ENCODE data around the gene PROB1. TPM values are rescaled to one million over a fixed set of nuclear protein-coding genes. Genes with fewer than 3 reads are reported as not detected.

Gene PROB1
- total and polyA plus RNA-seq, 2 of the 13 experiments (the other 11 are each of a cell fraction or from before 2014, with no cell fraction given): 0.69 to 1.1 TPM

DNA sequence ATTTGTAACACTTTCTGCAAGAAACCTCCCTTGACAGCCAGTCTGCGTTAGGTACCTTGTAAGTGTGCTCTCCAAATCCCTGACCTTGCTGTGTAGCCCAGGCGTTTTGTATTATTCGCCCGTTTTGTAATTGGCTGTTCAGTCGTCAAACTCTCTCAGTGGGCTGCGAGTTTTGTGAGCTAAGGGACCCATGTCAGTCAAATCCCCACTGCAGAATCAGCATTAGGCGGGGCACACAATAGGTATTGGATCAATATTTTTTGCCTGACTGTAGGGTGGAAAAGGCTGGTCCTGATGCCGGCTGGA lies 43.8 kb upstream of the PROB1 start (continued):
- TF ChIP-seq ZBTB34 (CRISPR knock-in tag; IDR thresholded peaks at IDR 0.05): peak; percentile 10; the same call in 1 of the 2 replicates

GRCh38 chr5:139435676-139436075 lies 40.8 kb upstream of the PROB1 start:
- Histone ChIP-seq H3K79me2 (ENCODE audit: insufficient read depth, low read length) (no peaks in the 10 kb centered on the region), H3K9me3 (ENCODE audit: low read length) (no peaks in the 10 kb centered on the region), H3K9ac (ENCODE audit: insufficient read depth, low read depth, low read length) (no peak overlapping the region), H3K27me3 (ENCODE audit: control insufficient read depth in 1 of 2, insufficient read depth in 2 of 2, low read length in 2 of 2) (no peaks in the 10 kb centered on the region), H3K36me3 (replicated peaks in 1 of 2; ENCODE audit: control insufficient read depth in 1 of 2, insufficient read depth in 2 of 2, low read length in 2 of 2) (no peaks in the 10 kb centered on the region), H3K4me2 (ENCODE audit: low read depth, low read length) (no peak overlapping the region), H3K4me3 (replicated peaks in 1 of 3; ENCODE audit: insufficient read depth in 1 of 3, low read depth in 2 of 3, low read length in 3 of 3) (no peak overlapping the region), H4K20me1 (ENCODE audit: insufficient read depth, low read length) (no peaks in the 10 kb centered on the region), H3K27ac (ENCODE audit: extremely low read length, insufficient read depth, low read length) (no peak overlapping the region), H3K4me1 (ENCODE audit: insufficient read depth, low read length) (peaks cover 15% of the 10 kb centered on the region), H2AFZ (ENCODE audit: low read length) (no peak overlapping the region)
- no peak for DNase-seq (ENCODE audit: low spot score)
- no TSS peak for BruUV-seq (replicated peaks)
- intact Hi-C loops (cut with micrococcal nuclease; ENCODE audit: unreplicated experiment): loop anchor here (5.0 to 10.0 kb wide), 2 partner anchors 67 to 309 kb away; no protein-coding TSS in a partner anchor
- TF ChIP-seq, protein P1, sequence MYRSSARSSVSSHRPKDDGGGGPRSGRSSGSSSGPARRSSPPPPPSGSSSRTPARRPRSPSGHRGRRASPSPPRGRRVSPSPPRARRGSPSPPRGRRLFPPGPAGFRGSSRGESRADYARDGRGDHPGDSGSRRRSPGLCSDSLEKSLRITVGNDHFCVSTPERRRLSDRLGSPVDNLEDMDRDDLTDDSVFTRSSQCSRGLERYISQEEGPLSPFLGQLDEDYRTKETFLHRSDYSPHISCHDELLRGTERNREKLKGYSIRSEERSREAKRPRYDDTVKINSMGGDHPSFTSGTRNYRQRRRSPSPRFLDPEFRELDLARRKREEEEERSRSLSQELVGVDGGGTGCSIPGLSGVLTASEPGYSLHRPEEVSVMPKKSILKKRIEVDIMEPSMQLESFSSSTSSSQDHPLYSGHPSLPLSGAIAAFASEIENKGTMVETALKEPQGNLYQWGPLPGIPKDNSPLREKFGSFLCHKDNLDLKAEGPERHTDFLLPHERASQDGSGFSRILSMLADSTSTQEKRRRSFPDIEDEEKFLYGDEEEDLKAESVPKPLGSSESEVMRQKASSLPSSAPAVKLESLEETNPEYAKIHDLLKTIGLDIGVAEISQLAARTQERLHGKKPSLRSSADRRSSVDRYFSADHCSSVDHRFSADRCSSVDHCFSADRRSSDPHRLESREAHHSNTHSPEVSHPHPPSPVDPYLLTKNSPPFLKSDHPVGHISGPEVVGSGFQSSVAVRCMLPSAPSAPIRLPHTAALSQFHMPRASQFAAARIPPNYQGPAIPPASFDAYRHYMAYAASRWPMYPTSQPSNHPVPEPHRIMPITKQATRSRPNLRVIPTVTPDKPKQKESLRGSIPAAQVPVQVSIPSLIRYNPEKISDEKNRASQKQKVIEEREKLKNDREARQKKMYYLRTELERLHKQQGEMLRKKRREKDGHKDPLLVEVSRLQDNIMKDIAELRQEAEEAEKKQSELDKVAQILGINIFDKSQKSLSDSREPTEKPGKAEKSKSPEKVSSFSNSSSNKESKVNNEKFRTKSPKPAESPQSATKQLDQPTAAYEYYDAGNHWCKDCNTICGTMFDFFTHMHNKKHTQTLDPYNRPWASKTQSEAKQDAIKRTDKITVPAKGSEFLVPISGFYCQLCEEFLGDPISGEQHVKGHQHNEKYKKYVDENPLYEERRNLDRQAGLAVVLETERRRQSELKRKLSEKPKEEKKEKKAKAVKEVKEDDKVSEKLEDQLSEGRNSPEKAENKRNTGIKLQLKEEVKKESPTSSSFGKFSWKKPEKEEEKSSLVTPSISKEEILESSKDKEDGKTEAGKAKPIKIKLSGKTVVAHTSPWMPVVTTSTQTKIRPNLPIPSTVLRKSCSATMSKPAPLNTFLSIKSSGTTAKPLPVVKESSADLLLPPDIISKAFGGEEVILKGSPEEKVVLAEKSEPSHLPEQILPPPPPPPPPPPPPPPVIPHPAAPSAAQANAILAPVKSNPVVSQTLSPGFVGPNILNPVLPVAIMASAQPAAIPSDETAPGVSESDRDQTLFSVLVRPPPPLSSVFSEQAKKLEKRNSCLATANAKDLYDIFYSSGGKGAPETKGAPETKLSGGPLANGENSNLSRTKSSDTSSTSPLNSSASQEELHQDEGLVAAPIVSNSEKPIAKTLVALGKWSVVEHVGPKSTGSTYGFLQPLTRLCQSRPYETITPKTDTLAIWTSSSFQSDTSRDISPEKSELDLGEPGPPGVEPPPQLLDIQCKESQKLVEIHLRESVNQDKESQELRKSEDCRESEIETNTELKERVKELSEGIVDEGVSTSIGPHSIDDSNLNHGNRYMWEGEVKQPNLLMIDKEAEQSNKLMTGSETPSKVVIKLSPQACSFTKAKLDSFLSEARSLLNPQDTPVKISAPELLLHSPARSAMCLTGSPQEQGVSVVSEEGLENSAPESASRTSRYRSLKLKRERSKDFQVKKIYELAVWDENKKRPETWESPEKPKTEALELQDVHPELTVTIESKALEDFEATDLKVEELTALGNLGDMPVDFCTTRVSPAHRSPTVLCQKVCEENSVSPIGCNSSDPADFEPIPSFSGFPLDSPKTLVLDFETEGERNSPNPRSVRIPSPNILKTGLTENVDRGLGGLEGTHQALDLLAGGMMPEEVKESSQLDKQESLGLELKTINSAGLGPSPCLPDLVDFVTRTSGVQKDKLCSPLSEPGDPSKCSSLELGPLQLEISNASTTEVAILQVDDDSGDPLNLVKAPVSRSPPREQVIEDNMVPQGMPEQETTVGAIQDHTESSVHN (CRISPR knock-in tag; IDR thresholded peaks at IDR 0.05): no peak
- FAIRE-seq: no peak
- no peak for ATAC-seq
- in situ Hi-C loops (cut with HindIII; ENCODE audit: extremely low pct_ligation_motif_present, low pct_unique_long_range_greater_than_20kb): no loop called here
- POLR2A ChIA-PET: interaction anchor here (1.3 kb wide), 1 partner anchor 67 kb away, joined by 4 read pairs; no protein-coding TSS in a partner anchor
- 96% methylated on average over 3 of the region's 3 CpGs for WGBS (ENCODE audit: low lambda C conversion rate)
- CTCF ChIA-PET (ENCODE audit: low intra/inter-chr PET ratio, low total read pairs): no interaction called here
